GM12864 (cell line): Measurements from ENCODE around the gene CEACAM1.
"Not testable (repeated sequence)": the region's sequence is repeated elsewhere in the genome, so short reads cannot be mapped to it uniquely, and the experiment has no call there.

Experiments used
- DNase-seq: peaks from one replicate; pipeline ENCODE4 v3.0.0-alpha.2; 2011; ENCODE audit warnings: low read depth
- H3K4me3 ChIP-seq: 2 replicates; pipeline ENCODE4 v1.5.1; 2011; ENCODE audit warnings: mild to moderate bottlenecking, low read depth, low read length, control low read depth
- TF ChIP-seq, protein P1 (sequence below): IDR thresholded peaks from 2 replicates; pipeline ENCODE4 v1.5.1; 2011; ENCODE audit warnings: low read depth, mild to moderate bottlenecking, moderate library complexity, low read length, control low read depth, inconsistent platforms; ENCODE audit errors: missing control alignments

The CEACAM1 gene

DNA sequence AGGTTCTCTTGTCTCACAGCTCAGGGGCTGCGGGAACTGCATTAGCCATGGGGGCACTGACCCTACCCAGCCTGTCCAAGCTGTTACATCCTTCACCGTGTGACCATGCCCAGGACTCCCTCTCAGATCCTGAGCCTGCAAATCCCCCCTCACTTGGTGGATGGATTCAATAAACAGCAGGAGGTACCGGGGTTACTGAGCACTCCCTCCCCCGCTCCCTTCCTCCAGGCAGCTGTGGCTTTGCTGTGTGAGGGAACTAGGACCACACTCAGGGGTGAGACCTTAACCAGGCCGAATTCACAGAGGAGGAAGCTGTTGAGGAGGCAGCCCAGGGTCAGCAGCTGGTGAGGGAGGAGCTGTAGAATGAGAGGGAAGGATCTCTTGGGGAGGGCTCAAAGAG lies 27.0 kb upstream of the CEACAM1 start:
- TF ChIP-seq, protein P1, sequence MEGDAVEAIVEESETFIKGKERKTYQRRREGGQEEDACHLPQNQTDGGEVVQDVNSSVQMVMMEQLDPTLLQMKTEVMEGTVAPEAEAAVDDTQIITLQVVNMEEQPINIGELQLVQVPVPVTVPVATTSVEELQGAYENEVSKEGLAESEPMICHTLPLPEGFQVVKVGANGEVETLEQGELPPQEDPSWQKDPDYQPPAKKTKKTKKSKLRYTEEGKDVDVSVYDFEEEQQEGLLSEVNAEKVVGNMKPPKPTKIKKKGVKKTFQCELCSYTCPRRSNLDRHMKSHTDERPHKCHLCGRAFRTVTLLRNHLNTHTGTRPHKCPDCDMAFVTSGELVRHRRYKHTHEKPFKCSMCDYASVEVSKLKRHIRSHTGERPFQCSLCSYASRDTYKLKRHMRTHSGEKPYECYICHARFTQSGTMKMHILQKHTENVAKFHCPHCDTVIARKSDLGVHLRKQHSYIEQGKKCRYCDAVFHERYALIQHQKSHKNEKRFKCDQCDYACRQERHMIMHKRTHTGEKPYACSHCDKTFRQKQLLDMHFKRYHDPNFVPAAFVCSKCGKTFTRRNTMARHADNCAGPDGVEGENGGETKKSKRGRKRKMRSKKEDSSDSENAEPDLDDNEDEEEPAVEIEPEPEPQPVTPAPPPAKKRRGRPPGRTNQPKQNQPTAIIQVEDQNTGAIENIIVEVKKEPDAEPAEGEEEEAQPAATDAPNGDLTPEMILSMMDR = no peak
- DNase-seq = no peak
- H3K4me3 ChIP-seq = no peak overlapping the region

DNA sequence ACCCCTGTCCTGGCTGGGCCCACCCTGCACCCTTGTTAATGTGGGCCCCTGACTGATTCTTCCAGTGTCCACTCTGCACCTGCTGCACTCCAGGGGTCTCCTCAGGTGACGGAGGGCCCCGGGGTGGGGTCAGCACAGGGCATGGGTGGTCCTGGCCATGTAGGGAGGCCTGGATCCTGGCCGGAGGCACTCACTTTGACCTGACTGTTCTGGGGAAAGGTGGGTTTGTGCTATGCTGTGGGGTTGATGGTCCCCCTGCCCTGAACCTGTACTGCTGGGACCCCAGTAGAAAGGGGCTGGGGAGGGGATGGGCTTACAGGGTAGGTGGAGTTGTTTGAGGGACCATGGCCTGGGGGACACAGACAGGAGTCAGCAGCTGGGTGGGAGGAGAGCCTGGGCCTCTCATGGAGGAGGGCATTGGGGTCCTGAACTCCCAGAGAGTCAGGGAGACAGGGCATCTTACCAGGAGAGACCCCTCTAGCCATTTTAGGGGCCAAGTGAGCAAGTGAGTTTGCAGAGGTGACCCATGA lies 25.8 kb upstream of the CEACAM1 start:
- TF ChIP-seq, protein P1 = no peak
- no peak overlapping the region for H3K4me3 ChIP-seq
- no peak for DNase-seq

- no peak for DNase-seq
- H3K4me3 ChIP-seq = no peak overlapping the region
- TF ChIP-seq, protein P1 = no peak
These were observed 25.2 kb upstream of the CEACAM1 start for GRCh38 chr19:42553292-42554045.

- DNase-seq = no peak
- no peak overlapping the region for H3K4me3 ChIP-seq
- TF ChIP-seq, protein P1 = no peak
These were observed 24.1 kb upstream of the CEACAM1 start for GRCh38 chr19:42552086-42553065.

DNA sequence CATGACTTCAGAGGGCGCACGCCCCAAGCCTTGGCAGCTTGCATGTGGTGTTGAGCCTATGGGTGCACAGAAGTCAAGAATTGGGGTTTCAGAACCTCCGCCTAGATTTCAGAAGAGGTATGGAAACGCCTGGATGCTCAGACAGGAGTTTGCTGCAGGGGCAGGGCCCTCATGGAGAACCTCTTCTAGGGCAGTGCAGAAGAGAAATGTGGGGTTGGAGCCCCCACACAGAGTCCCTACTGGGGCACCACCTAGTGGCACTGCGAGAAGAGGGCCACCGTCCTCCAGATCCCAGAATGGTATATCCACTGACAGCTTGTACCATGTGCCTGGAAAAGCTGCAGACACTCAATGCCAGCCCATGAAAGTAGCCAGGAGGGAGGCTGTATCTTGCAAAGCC lies 22.2 kb upstream of the CEACAM1 start:
- DNase-seq, H3K4me3 ChIP-seq: not testable (repeated sequence)

DNA sequence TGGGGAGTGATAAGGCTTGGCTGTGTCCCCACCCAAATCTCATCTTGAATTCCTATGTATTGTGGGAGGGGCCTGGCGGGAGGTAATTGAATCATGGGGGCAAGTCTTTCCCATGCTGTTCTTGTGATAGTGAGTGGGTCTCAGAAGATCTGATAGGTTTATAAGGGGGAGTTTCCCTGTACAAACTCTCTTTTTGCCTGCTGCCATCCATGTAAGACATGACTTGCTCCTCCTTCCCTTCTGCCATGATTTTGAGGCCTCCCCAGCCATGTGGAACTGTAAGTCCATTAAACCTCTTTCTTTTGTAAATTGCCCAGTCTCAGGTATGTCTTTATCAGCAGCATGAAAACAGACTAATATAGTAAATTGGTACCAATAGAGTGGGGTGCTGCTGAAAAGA lies 20.8 kb upstream of the CEACAM1 start:
- not testable (repeated sequence) for H3K4me3 ChIP-seq, DNase-seq

DNA sequence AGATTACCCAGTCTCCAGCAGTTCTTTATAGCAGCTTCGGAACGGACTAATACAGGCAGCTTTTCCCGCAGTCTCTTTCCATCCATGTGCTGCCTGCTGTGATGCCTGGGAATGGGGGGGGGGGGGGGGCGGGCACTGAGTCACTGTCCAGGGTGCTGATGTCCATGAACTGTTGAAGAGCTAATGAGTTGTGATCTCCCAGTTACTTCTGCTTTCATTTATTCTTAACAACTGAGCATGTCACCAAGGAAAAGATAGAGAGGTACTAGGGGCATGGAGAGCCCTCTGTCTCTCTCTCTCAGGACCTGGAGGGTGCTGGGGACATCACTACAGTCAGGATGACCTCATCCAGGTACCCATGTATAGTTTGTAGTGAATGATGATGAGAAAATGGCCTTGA lies 20.3 kb upstream of the CEACAM1 start:
- H3K4me3 ChIP-seq = no peak overlapping the region
- DNase-seq = no peak
- TF ChIP-seq, protein P1 = no peak
